ENCODE measurements around the gene EIF4E3.

Gene EIF4E3

GRCh38 chr3:71647751-71648150, 77.5 kb downstream of the EIF4E3 start:
- no peak for DNase-seq (ENCODE audit: low spot score)

GRCh38 chr3:71646971-71647370, 78.2 kb downstream of the EIF4E3 start:
- no peak for DNase-seq (ENCODE audit: low spot score)

GRCh38 chr3:71645140-71645539, 80.1 kb downstream of the EIF4E3 start:
- DNase-seq (ENCODE audit: low spot score), result no peak

DNA sequence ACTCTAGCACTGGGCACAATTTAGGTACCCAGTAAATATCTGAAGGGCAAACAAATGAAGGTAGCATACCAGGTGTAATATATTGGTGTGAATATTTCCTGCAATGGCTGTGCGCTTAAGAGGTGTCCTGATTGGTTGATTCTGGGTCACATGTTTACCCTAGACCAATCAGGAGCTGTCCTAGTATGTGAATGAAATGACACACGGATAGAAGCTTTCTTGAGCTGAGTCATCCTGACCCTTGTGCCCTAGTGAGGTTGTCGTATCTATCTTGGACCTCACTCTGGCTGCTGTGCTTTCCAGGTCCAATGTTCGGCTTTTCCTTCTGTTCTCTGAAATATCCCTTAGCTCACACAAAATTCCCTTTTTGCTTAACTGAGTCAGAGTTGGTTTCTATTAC, 83.5 kb downstream of the EIF4E3 start:
- peak; percentile 13 for DNase-seq (ENCODE audit: low spot score)

- no peak for DNase-seq (ENCODE audit: low spot score)
Measured at GRCh38 chr3:71640331-71640983, 84.7 kb downstream of the EIF4E3 start.

DNA sequence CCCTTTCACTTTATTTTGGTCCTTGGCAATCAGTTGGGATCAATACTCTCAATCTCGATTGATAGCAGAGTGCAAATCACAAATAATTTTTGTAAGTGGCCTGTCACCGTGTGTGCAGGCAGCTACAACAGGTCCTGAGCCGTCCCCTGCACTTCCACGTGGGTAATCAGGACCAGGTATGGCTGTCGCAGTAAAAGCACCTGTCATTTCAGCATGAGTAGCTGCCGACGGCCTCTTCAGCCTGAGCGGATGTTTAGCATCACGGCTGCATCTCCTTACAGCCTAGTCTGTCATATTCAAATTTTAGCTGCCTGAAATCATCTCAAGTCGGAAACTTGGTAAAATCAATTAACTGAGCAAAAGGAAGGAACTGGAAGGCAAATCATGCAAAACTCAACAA, 88.7 kb downstream of the EIF4E3 start:
- no peak for DNase-seq (ENCODE audit: low spot score)

- DNase-seq (ENCODE audit: low spot score), result no peak
Measured at GRCh38 chr3:71636001-71636400, 89.2 kb downstream of the EIF4E3 start.

DNA sequence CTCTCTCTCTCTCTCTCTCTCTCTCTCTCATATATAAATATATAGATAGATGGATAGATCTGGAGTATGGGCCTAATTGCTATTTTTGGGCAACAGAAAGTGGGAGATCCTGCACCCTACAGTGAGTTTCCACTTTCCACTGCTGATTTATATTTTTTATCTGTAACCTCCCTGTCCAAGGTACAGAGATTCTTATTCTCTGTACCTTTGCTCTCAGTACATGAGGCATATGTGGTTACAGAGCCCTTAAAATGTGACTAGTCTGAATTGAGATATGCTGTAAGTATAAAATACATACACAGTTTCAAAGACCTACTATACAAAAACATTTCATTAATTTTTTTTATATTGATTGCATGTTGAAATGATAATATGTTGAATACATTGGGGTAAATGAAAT, 90.5 kb downstream of the EIF4E3 start:
- DNase-seq (ENCODE audit: low spot score), result no peak

DNA sequence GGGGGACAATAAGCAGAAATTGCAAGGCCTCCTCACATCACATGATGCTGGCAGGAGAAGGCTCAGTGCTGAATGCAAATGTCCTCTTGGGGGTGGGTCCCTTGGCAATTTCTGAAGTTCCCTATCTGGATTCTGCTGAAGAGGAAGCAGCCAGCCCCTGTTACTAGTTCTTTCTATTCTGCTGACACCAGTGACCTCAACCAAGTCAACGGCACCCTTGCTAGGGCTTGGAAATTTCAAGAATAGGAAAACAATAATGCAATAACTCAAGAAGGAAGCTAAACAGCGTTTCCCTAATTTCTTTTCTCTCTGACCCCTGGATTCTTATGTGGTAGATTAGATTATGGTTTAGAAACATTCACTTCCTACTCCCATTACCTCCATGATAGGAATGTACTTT, 95.5 kb downstream of the EIF4E3 start:
- no peak for DNase-seq (ENCODE audit: low spot score)

- DNase-seq (ENCODE audit: low spot score), result peak; percentile 70
Measured at GRCh38 chr3:71629289-71629688, 95.9 kb downstream of the EIF4E3 start.

DNA sequence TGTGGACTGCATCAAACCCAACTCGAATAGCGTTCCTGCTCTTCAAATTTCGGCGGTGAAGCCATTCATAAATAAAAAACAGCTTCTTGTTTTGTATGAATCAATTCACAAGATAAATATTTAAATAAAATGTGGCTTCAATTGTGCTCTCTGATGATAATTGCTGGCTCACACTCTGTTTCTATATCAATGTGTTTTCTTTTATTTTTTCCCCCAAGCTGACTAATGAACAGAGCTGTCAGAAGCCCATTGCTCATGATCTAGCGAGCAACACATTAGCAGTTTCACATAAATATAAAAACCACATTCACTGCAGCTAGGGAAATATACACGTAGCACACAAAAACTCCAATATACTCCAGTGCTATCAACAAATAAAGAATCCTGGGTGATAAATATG, 96.7 kb downstream of the EIF4E3 start:
- DNase-seq (ENCODE audit: low spot score), result peak; percentile 23

GRCh38 chr3:71625676-71626075, 99.5 kb downstream of the EIF4E3 start:
- no peak for DNase-seq (ENCODE audit: low spot score)

Data from GM03348 (cell line).